ENCODE results near the gene ZNF467.

- TF ChIP-seq CTCF (conservative IDR thresholded peaks at IDR 0.05; ENCODE audit: low read depth in 2 of 2) (no peak), EZH2 (IDR thresholded peaks at IDR 0.05; ENCODE audit: low read depth, unreplicated experiment) (no peak)
Observed at GRCh38 chr7:149716932-149717307, 56.5 kb downstream of the ZNF467 start.
